WERI-Rb-1 (cell line): ENCODE measurements around the gene WNT8B.

Experiments
- DNase-seq: peaks from one replicate; pipeline ENCODE4 v3.0.0-alpha.2; 2020
- H3K27ac ChIP-seq: fragments of 250-450 bp; sonication (Bioruptor Pico); 2 replicates; pipeline ENCODE4 v1.5.1; 2020; ENCODE audit warnings: mild to moderate bottlenecking, moderate library complexity
- H3K27me3 ChIP-seq: fragments of 250-450 bp; sonication (Bioruptor Pico); 2 replicates; pipeline ENCODE4 v1.5.1; 2021; ENCODE audit warnings: mild to moderate bottlenecking, low read depth, moderate library complexity; ENCODE audit not compliant: insufficient read depth, severe bottlenecking
- H3K36me3 ChIP-seq: fragments of 250-450 bp; sonication (Bioruptor Pico); 2 replicates; pipeline ENCODE4 v1.5.1; 2020; ENCODE audit warnings: mild to moderate bottlenecking, moderate library complexity
- H3K4me3 ChIP-seq: 2 replicates; pipeline ENCODE4 v1.5.1; 2011; ENCODE audit warnings: low read depth, mild to moderate bottlenecking, control low read depth, low read length
- H3K9me3 ChIP-seq: fragments of 250-450 bp; sonication (Bioruptor Pico); 2 replicates; pipeline ENCODE4 v1.5.1; 2021; ENCODE audit warnings: mild to moderate bottlenecking, moderate library complexity; ENCODE audit not compliant: severe bottlenecking
- CTCF ChIP-seq: IDR thresholded peaks from 2 replicates; pipeline ENCODE4 v1.5.1; 2011; ENCODE audit warnings: low read depth, mild to moderate bottlenecking, control low read depth, inconsistent platforms, low read length

WNT8B gene

GRCh38 chr10:100483876-100484666, 21.3 kb downstream of the WNT8B start:
- no peak overlapping the region for H3K27ac ChIP-seq
- no peak overlapping the region for H3K4me3 ChIP-seq
- no peak for TF ChIP-seq CTCF
- peak; percentile 59 for DNase-seq
- H3K9me3 ChIP-seq, result no peaks in the 10 kb centered on the region
- H3K36me3 ChIP-seq, result no peaks in the 10 kb centered on the region; the same call in 1 of the 2 replicates
- peaks cover 44% of the 10 kb centered on the region for H3K27me3 ChIP-seq

DNA sequence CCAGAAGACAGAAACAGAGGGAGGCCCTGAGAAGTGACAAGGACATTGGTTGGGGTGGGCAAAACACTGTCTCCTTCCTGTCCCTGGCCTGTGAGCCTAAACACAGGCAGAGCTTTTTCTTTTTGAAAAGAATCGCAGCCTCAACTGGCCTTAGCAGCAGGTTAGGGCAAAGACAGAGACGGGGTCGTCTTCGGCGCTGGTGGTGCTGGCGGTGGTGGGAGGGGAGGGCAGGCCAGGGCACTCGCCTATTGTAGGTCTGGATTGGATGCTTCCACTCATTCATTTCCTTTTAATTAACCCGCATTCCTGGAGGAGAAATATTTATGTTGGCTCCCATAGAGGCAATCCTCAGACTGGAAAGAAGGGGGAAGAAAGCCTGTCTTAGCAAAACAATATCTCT, 22.6 kb downstream of the WNT8B start:
- no peak for TF ChIP-seq CTCF
- Histone ChIP-seq H3K36me3 (no peaks in the 10 kb centered on the region; the same call in 1 of the 2 replicates), H3K4me3 (no peak overlapping the region), H3K9me3 (no peaks in the 10 kb centered on the region), H3K27ac (no peak overlapping the region), H3K27me3 (peaks cover 31% of the 10 kb centered on the region)
- no peak for DNase-seq

- Histone ChIP-seq H3K36me3 (no peaks in the 10 kb centered on the region; the same call in 1 of the 2 replicates), H3K9me3 (no peaks in the 10 kb centered on the region), H3K27me3 (peaks cover 25% of the 10 kb centered on the region), H3K4me3 (no peak overlapping the region), H3K27ac (no peak overlapping the region)
- DNase-seq, result no peak
- no peak for TF ChIP-seq CTCF
These were observed 23.1 kb downstream of the WNT8B start for GRCh38 chr10:100485801-100486495.

DNA sequence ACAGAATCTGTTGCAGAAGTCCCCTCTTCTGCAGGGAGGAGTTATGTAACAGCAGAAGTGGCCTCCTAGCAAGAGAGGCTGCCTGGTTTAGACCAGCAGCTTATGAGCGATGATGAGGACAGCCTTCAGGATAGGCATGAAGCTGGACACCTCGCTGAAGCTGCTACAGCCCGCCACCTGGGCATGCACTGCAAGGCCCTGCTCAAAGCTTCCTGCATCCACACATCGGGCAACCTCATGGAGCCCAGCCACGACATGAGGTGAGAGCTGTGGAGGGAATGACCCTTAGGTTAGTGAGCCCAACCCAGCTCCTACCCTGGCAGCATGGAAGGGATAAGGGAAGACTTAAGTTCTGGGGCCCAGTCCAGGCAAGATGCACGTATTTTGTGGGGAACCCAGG, 24.7 kb downstream of the WNT8B start:
- peaks cover 11% of the 10 kb centered on the region for H3K27me3 ChIP-seq
- no peak overlapping the region for H3K27ac ChIP-seq
- TF ChIP-seq CTCF, result no peak
- no peaks in the 10 kb centered on the region for H3K9me3 ChIP-seq
- no peaks in the 10 kb centered on the region; the same call in 1 of the 2 replicates for H3K36me3 ChIP-seq
- no peak overlapping the region for H3K4me3 ChIP-seq
- DNase-seq, result no peak

DNA sequence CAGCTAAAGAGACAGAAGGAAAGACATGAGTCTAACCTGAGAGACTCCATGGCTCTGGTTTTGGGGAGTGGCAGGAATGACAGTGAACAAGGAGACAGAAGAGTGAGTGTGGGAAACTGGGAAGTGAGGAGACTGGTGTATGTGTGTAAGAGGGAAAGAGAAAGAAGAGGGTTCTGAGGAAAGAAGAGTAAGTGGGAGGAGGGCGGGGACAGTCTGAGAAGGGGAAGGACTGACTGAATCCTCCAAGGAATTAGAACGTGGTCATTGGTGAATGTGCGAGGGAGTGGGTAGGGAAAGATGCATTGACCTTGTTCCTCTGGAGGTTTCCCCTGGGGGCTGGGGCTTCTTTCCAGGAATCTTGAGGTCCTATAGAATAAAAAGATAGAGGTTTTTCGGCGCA, 26.6 kb downstream of the WNT8B start:
- no peaks in the 10 kb centered on the region; the same call in 1 of the 2 replicates for H3K36me3 ChIP-seq
- TF ChIP-seq CTCF, result no peak
- H3K27ac ChIP-seq, result no peak overlapping the region
- H3K9me3 ChIP-seq, result no peaks in the 10 kb centered on the region
- no peak for DNase-seq
- no peak overlapping the region for H3K4me3 ChIP-seq
- H3K27me3 ChIP-seq, result no peaks in the 10 kb centered on the region
